A673 (cell line): ENCODE data around the gene IL4R.

ENCODE experiments used
- EZH2 ChIP-seq: fragments of 200-600 bp; sonication (generic); IDR thresholded peaks from 2 replicates; pipeline ENCODE4 v1.6.1; 2017; ENCODE audit warnings: borderline replicate concordance, low read depth, mild to moderate bottlenecking, mixed read lengths, antibody characterized with exemption, low read length; ENCODE audit not compliant: poor library complexity, severe bottlenecking
- TF ChIP-seq, protein P1 (sequence below): fragments of 300-800, 200-600 bp; sonication (generic); conservative IDR thresholded peaks from 2 replicates; pipeline ENCODE4 v1.5.1; 2017; ENCODE audit warnings: low read depth, mild to moderate bottlenecking, antibody characterized with exemption, low read length, moderate library complexity, mixed read lengths

DNA sequence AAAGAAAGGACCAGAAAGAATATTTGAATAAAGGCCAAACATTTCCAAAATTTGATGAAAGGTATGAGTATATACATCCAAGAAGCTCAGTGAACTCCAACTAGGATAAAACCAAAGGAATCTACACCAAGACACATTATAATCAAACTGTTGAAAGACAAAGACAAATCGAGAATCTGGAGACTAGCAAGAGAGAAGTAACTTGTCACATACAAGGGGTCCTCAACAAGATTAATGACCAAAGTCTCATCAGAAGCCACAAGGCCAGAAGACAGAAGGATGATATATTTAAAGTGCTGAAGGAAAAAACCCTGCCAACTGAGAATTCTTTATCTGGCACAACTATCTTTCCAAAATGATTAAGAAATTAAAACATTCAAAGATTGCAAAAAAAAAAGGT, 78.9 kb downstream of the IL4R start:
- TF ChIP-seq, protein P1, sequence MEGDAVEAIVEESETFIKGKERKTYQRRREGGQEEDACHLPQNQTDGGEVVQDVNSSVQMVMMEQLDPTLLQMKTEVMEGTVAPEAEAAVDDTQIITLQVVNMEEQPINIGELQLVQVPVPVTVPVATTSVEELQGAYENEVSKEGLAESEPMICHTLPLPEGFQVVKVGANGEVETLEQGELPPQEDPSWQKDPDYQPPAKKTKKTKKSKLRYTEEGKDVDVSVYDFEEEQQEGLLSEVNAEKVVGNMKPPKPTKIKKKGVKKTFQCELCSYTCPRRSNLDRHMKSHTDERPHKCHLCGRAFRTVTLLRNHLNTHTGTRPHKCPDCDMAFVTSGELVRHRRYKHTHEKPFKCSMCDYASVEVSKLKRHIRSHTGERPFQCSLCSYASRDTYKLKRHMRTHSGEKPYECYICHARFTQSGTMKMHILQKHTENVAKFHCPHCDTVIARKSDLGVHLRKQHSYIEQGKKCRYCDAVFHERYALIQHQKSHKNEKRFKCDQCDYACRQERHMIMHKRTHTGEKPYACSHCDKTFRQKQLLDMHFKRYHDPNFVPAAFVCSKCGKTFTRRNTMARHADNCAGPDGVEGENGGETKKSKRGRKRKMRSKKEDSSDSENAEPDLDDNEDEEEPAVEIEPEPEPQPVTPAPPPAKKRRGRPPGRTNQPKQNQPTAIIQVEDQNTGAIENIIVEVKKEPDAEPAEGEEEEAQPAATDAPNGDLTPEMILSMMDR = no peak
- TF ChIP-seq EZH2 = no peak
